Measurements from ENCODE around the gene DAP.
"Not testable (repeated sequence)": the region's sequence is repeated elsewhere in the genome, so short reads cannot be mapped to it uniquely, and the experiment has no call there.

The DAP gene

DNA sequence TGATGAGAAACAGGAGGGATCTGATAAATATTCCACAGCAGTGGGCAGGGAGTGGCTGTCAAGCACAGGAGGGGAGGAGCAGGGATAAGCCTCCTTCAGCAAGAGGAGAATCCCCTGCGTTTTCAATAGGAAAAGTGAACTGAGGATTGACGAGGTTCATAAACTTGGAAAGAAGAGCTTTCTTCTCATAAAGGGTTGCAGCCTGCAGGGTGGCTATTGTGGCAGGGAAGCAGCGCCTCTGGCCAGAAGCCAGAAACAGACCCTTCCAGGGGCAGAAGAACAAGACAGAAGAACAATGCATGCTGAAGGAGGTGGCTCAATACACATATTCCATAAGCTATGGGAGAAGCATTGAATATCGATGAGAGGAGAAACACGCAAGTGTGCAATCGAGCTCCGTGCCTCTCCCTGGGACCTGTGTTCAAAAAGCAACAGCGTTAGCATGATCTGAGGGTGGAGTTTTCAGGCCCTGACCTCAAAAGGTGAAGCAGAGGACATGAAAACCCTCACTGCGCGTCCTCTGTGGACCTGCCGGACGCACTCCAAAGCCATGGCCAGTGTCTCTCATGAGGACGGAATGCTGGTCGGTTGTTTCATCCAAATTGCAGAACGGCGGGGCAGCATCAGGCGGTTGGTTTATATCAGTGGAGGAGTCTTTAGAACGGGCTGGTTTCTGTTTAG, 129.6 kb downstream of the DAP start:
- no peak for DNase-seq (ENCODE audit: low read depth)

- DNase-seq (ENCODE audit: low read depth): not testable (repeated sequence)
Measured at GRCh38 chr5:10630744-10631143, 130.3 kb downstream of the DAP start.

DNA sequence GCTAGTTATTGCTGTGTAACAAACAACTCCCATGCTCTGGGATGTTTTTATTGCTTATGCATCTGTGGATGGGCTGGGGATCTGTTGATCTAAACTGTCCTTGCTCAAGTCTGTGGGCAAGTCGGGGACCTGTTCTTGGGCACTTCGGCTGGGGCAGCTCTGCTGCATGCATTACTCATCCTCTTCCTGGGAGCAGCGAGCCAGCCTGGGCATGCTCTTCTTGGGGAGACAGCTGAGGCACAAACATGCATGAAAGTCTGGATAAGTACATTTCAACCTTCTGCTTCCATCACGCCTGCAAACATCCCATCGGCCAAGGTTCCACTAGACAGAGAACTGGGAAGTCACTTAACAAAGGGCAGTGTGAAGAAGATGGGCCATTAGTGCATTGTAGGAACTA, 130.9 kb downstream of the DAP start:
- no peak for DNase-seq (ENCODE audit: low read depth)

GRCh38 chr5:10629682-10630081, 131.4 kb downstream of the DAP start:
- no peak for DNase-seq (ENCODE audit: low read depth)
